ENCODE results near the gene TTYH3. TPM values are rescaled to one million over a fixed set of nuclear protein-coding genes. Genes with fewer than 3 reads are reported as not detected.
"Not testable (repeated sequence)": the region's sequence is repeated elsewhere in the genome, so short reads cannot be mapped to it uniquely, and the experiment has no call there.

Gene TTYH3
- total and polyA plus RNA-seq, 5 donors, result 8.1 to 25.0 (median 15.4) TPM

- Histone ChIP-seq H3K27ac (ENCODE audit: low read length) (no peak overlapping the region), H3K4me1 (ENCODE audit: control insufficient read depth, insufficient read depth, low read length) (peaks cover 6% of the 10 kb centered on the region), H3K27me3 (ENCODE audit: control insufficient read depth, insufficient read depth) (no peaks in the 10 kb centered on the region), H3K4me3 (ENCODE audit: low read length) (no peak overlapping the region), H3K9me3 (ENCODE audit: control insufficient read depth, low read length) (no peaks in the 10 kb centered on the region)
- WGBS, result 92% methylated on average over 35 of the region's 35 CpGs
- peak in 1 of 3 donors; percentile 49 for DNase-seq
- intact Hi-C loops (cut with DNase I), result no loop called here
- no peak for ATAC-seq
Observed at GRCh38 chr7:2603044-2603965, 28.5 kb upstream of the TTYH3 start.

- no peaks in the 10 kb centered on the region for H3K27me3 ChIP-seq (ENCODE audit: control insufficient read depth, insufficient read depth)
- no peak overlapping the region for H3K27ac ChIP-seq (ENCODE audit: low read length)
- intact Hi-C loops (cut with DNase I), result no loop called here
- DNase-seq (peak; percentile 50 to 83 (median 80)), ATAC-seq (peak; percentile 1 to 65)
- H3K9me3 ChIP-seq (ENCODE audit: control insufficient read depth, low read length), result no peaks in the 10 kb centered on the region
- WGBS, result 82% methylated on average over 29 of the region's 29 CpGs
- H3K4me1 ChIP-seq (ENCODE audit: control insufficient read depth, insufficient read depth, low read length), result peaks cover 6% of the 10 kb centered on the region
- no peak overlapping the region for H3K4me3 ChIP-seq (ENCODE audit: low read length)
Observed at GRCh38 chr7:2604608-2605174, 27.1 kb upstream of the TTYH3 start.

- Histone ChIP-seq H3K4me3 (ENCODE audit: low read length) (no peak overlapping the region), H3K4me1 (ENCODE audit: control insufficient read depth, insufficient read depth, low read length) (peaks cover 6% of the 10 kb centered on the region), H3K27ac (ENCODE audit: low read length) (no peak overlapping the region), H3K9me3 (ENCODE audit: control insufficient read depth, low read length) (no peaks in the 10 kb centered on the region), H3K27me3 (ENCODE audit: control insufficient read depth, insufficient read depth) (no peaks in the 10 kb centered on the region)
- DNase-seq (peak in 1 of 3 donors; percentile 67), ATAC-seq (no peak)
- intact Hi-C loops (cut with DNase I), result no loop called here
- WGBS, result 87% methylated on average over 38 of the region's 38 CpGs
Observed at GRCh38 chr7:2605608-2606538, 25.9 kb upstream of the TTYH3 start.

- intact Hi-C loops (cut with DNase I), result no loop called here
Observed at GRCh38 chr7:2606539-2606936, 25.2 kb upstream of the TTYH3 start.

GRCh38 chr7:2607122-2607922, 24.5 kb upstream of the TTYH3 start:
- no peaks in the 10 kb centered on the region for H3K9me3 ChIP-seq (ENCODE audit: control insufficient read depth, low read length)
- H3K27me3 ChIP-seq (ENCODE audit: control insufficient read depth, insufficient read depth), result no peaks in the 10 kb centered on the region
- no peak overlapping the region for H3K4me3 ChIP-seq (ENCODE audit: low read length)
- peak; percentile 90 to 94 for ATAC-seq
- peak; percentile 88 to 94 (median 90) for DNase-seq
- H3K4me1 ChIP-seq (ENCODE audit: control insufficient read depth, insufficient read depth, low read length), result peaks cover 6% of the 10 kb centered on the region
- peak overlapping the region; percentile 75 for H3K27ac ChIP-seq (ENCODE audit: low read length)
- 46% methylated on average over 26 of the region's 26 CpGs for WGBS
- intact Hi-C loops (cut with DNase I), result no loop called here

More at GRCh38 chr7:2606539-2606936, 25.2 kb upstream of the TTYH3 start:
- Histone ChIP-seq H3K27ac (ENCODE audit: low read length) (peak overlapping the region; percentile 1), H3K27me3 (ENCODE audit: control insufficient read depth, insufficient read depth) (no peaks in the 10 kb centered on the region), H3K4me1 (ENCODE audit: control insufficient read depth, insufficient read depth, low read length) (peaks cover 6% of the 10 kb centered on the region), H3K9me3 (ENCODE audit: control insufficient read depth, low read length) (no peaks in the 10 kb centered on the region), H3K4me3 (ENCODE audit: low read length) (no peak overlapping the region)
- WGBS, result 62% methylated on average over 16 of the region's 16 CpGs
- DNase-seq (peak; percentile 58 to 81 (median 72)), ATAC-seq (peak in 1 of 2 donors; percentile 23)

- H3K27ac ChIP-seq (ENCODE audit: low read length), result peak overlapping the region; percentile 75
- H3K9me3 ChIP-seq (ENCODE audit: control insufficient read depth, low read length), result no peaks in the 10 kb centered on the region
- peaks cover 6% of the 10 kb centered on the region for H3K4me1 ChIP-seq (ENCODE audit: control insufficient read depth, insufficient read depth, low read length)
- DNase-seq, result no peak
- H3K4me3 ChIP-seq (ENCODE audit: low read length), result no peak overlapping the region
- 84% methylated on average over 37 of the region's 37 CpGs for WGBS
- intact Hi-C loops (cut with DNase I), result no loop called here
- H3K27me3 ChIP-seq (ENCODE audit: control insufficient read depth, insufficient read depth), result no peaks in the 10 kb centered on the region
- ATAC-seq, result peak in 1 of 2 donors; percentile 3
Observed at GRCh38 chr7:2607923-2608904, 23.6 kb upstream of the TTYH3 start.

- ATAC-seq, result no peak
- intact Hi-C loops (cut with DNase I), result no loop called here
- H3K27ac ChIP-seq (ENCODE audit: low read length), result no peak overlapping the region
Observed at GRCh38 chr7:2608921-2609411, 22.8 kb upstream of the TTYH3 start.

GRCh38 chr7:2609646-2610045, 22.1 kb upstream of the TTYH3 start:
- H3K27me3 ChIP-seq (ENCODE audit: control insufficient read depth, insufficient read depth); intact Hi-C loops (cut with DNase I); H3K27ac ChIP-seq (ENCODE audit: low read length); ATAC-seq; H3K9me3 ChIP-seq (ENCODE audit: control insufficient read depth, low read length); H3K4me3 ChIP-seq (ENCODE audit: low read length); H3K4me1 ChIP-seq (ENCODE audit: control insufficient read depth, insufficient read depth, low read length): not testable (repeated sequence)
- 95% methylated on average over 6 of the region's 6 CpGs for WGBS
- peak in 1 of 3 donors; percentile 34 for DNase-seq

More at GRCh38 chr7:2608921-2609411, 22.8 kb upstream of the TTYH3 start:
- Histone ChIP-seq H3K9me3 (ENCODE audit: control insufficient read depth, low read length) (no peaks in the 10 kb centered on the region), H3K4me1 (ENCODE audit: control insufficient read depth, insufficient read depth, low read length) (peaks cover 6% of the 10 kb centered on the region), H3K27me3 (ENCODE audit: control insufficient read depth, insufficient read depth) (no peaks in the 10 kb centered on the region), H3K4me3 (ENCODE audit: low read length) (no peak overlapping the region)
- peak in 2 of 3 donors; percentile 67 to 68 for DNase-seq
- 62% methylated on average over 14 of the region's 14 CpGs for WGBS

GRCh38 chr7:2610466-2610865, 21.3 kb upstream of the TTYH3 start:
- Histone ChIP-seq H3K9me3 (ENCODE audit: control insufficient read depth, low read length) (no peaks in the 10 kb centered on the region), H3K27ac (ENCODE audit: low read length) (no peak overlapping the region), H3K27me3 (ENCODE audit: control insufficient read depth, insufficient read depth) (no peaks in the 10 kb centered on the region), H3K4me3 (ENCODE audit: low read length) (no peak overlapping the region), H3K4me1 (ENCODE audit: control insufficient read depth, insufficient read depth, low read length) (peaks cover 6% of the 10 kb centered on the region)
- intact Hi-C loops (cut with DNase I), result no loop called here
- peak in 1 of 3 donors; percentile 52 for DNase-seq
- ATAC-seq, result no peak
- WGBS, result 90% methylated on average over 14 of the region's 14 CpGs
